DMS114 treated with DMSO at 0.1 percent for 48 hours (cell line): ENCODE data around the gene CAPN1.

Experiments used
- DNase-seq: peaks from one replicate; lab custom pipeline; 2025; ENCODE audit not compliant: unreplicated experiment; lab: John Stamatoyannopoulos, UW

Gene CAPN1

GRCh38 chr11:65189191-65189590, 7.5 kb downstream of the CAPN1 start:
- DNase-seq, result no peak

GRCh38 chr11:65194564-65194963, 12.8 kb downstream of the CAPN1 start:
- DNase-seq, result no peak

DNA sequence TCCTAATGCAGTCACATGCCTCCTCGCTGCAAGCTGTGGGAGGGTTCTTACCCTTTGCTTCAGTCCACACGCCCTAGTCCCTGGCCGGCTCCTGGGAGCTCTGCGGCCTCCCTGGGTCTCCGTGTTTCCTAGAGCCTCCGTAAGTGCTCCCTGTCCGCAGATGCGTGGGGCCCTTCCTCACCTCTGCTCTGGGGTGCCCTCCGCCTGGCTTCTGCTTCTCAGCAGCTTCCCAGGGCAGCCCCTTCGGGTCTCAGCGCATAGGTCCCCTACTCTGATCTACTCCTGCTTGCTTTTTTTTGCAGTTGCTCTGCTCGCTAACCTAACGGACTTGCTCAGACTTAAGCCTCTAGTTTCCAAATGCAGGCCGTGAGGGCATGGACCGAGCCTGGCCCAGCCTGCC, 22.4 kb downstream of the CAPN1 start:
- DNase-seq, result no peak

DNA sequence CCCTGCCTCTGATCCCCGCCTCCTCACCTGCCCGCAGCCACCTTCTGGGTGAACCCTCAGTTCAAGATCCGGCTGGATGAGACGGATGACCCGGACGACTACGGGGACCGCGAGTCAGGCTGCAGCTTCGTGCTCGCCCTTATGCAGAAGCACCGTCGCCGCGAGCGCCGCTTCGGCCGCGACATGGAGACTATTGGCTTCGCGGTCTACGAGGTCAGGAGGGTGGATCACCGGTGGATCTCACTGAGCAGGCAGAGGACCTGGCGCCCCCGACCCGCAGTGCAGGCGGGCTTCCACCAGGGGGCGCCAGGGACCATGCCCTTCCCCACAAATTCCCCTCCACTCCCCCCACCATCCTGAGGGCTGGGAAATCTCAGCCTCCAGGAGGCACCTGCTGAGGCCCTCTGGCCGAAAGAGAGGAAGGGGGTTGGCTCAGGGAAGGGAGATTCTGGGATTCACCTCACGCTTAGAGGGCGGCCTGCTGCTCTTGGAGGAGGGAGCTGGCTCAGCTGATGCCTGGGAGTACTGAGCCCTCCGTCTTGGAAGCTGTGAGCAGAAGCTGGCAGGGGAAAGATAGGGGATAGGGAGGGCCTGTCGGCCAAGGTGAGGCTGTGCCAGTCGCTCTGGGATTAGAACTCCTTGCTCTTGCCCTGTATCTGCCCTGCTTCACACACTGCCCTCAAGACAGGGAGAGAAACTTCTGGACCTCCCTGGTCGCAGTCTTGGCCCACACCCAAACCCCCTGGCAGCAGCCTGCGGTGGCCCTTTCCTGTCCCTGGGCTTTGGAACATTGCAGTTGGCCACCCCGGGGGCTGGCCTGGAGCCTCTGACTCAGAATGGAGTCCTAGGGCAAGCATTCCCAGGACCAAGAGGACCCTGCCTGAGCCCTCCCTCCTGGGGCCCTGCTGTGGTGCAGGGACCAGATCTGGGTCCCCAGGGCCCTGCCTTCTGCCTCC, 23.2 kb downstream of the CAPN1 start:
- DNase-seq, result no peak

GRCh38 chr11:65205602-65205967, 23.9 kb downstream of the CAPN1 start:
- DNase-seq, result no peak

DNA sequence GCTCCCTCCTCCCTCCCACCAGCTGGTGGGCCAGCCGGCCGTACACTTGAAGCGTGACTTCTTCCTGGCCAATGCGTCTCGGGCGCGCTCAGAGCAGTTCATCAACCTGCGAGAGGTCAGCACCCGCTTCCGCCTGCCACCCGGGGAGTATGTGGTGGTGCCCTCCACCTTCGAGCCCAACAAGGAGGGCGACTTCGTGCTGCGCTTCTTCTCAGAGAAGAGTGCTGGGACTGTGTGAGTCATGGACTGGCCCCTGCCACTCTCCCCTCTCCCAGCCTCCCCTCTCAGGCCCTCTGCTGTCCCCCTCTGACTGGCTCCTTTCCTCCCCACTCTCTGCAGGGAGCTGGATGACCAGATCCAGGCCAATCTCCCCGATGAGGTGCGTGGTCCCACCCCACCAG, 24.7 kb downstream of the CAPN1 start:
- no peak for DNase-seq

DNA sequence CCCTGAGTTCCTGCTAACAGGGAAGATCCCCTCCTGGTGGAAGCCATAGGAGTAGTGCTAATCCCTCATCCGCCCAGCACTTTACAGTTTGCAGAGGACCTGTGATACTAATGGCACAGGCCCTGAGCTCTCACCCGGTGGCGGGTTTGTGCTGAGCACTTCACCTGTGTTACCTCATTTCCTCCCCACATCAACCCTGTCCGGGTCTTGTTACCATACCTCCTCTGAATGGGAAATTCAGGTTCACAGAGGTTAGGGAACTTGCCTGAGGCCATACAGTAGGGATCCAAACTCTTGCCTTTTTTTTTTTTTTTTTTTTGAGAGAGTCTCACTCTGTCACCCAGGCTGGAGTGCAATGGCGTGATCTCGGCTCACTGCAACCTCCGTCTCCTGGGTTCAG, 25.2 kb downstream of the CAPN1 start:
- no peak for DNase-seq

DNA sequence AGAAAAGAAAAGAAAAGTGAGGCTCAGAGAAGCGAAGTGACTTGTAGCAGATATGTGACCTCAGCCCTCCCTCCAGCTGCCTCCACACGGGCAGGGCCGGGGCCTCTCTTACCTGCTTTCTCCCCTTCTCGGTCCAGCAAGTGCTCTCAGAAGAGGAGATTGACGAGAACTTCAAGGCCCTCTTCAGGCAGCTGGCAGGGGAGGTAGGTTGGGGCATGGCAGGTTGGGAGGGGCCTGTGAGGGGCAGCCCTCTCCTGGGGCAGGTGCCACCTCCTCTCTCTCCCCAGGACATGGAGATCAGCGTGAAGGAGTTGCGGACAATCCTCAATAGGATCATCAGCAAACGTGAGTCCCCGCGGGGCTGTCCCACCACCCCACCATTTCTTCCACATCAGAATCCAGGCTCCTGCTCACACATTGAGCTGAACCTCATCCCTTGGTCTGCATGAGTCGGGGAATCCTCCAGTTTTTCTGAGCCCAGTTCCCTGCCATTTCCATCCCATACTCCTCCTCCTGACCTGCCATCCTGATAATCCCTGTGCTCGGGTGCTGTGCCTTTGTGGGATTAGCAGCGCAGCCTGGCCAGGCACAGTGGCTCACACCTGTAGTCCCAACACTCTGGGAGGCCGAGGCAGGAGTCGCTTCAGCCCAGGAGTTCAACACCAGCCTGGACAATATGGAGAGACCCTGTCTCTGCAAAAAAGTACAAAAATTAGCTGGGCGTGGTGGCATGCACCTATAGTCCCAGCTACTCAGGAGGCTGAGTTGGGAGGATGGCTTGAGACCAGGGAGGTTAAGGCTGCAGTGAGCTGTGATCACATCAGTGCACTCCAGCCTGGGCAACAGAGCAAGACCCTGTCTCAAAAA, 26.4 kb downstream of the CAPN1 start:
- DNase-seq, result no peak

- no peak for DNase-seq
These were observed 27.3 kb downstream of the CAPN1 start for GRCh38 chr11:65208785-65209710.

- no peak for DNase-seq
These were observed 28.1 kb downstream of the CAPN1 start for GRCh38 chr11:65209711-65210360.

DNA sequence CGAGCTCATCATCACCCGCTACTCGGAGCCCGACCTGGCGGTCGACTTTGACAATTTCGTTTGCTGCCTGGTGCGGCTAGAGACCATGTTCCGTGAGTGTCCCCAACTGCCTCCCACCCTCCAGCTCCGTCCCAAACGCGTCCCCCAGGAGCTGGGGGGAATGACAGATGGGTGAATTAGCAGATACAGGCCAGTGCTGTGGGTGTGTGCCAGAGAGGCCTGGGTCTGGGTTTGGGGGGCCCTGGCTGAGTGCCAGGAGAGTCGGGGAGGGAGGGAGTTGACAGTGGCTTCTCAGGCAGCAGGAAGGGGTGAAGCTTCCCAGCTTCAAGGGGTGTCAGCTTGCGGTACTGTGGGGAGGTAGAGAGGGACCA, 28.6 kb downstream of the CAPN1 start:
- no peak for DNase-seq

- DNase-seq, result no peak
These were observed 29.0 kb downstream of the CAPN1 start for GRCh38 chr11:65210748-65211147.

DNA sequence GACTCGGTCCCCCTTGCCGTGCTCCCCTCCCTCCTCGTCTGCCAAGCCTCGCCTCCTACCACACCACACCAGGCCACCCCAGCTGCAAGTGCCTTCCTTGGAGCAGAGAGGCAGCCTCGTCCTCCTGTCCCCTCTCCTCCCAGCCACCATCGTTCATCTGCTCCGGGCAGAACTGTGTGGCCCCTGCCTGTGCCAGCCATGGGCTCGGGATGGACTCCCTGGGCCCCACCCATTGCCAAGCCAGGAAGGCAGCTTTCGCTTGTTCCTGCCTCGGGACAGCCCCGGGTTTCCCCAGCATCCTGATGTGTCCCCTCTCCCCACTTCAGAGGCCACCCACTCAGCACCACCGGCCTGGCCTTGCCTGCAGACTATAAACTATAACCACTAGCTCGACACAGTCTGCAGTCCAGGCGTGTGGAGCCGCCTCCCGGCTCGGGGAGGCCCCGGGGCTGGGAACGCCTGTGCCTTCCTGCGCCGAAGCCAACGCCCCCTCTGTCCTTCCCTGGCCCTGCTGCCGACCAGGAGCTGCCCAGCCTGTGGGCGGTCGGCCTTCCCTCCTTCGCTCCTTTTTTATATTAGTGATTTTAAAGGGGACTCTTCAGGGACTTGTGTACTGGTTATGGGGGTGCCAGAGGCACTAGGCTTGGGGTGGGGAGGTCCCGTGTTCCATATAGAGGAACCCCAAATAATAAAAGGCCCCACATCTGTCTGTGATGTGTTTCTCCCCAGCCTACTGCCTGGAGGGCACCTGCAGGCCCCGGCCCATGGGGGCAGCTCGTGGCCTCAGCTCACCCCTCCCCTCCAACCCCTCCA, 29.8 kb downstream of the CAPN1 start:
- DNase-seq, result no peak

DNA sequence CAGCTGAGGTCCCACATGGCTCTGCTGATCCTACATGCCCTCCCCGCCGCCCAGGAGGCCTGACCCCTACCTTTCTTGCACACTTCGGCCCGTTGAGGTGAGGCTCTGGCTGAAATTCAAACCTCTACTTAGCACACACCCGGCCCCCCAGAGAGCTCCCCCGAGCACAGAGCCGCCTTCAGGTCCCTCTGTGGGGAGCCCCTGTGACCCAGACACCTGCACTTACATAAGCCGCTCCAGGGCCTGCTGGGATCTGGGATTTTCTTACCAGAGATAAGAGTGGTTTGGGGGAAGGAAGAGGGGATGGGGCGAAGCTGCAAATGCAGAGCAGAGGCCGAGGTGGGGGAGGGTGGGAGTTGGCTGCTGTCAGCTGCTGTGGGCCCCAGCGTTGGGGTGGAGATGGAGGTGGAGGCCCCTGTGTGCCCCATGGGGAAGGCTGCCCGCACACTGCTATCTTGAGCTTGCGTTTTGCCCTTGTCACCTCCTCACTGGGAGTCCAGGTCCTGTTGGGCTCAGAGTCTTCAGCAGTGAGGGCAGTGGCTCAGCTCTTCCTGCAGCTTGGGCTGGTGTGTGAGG, 30.6 kb downstream of the CAPN1 start:
- DNase-seq, result no peak

DNA sequence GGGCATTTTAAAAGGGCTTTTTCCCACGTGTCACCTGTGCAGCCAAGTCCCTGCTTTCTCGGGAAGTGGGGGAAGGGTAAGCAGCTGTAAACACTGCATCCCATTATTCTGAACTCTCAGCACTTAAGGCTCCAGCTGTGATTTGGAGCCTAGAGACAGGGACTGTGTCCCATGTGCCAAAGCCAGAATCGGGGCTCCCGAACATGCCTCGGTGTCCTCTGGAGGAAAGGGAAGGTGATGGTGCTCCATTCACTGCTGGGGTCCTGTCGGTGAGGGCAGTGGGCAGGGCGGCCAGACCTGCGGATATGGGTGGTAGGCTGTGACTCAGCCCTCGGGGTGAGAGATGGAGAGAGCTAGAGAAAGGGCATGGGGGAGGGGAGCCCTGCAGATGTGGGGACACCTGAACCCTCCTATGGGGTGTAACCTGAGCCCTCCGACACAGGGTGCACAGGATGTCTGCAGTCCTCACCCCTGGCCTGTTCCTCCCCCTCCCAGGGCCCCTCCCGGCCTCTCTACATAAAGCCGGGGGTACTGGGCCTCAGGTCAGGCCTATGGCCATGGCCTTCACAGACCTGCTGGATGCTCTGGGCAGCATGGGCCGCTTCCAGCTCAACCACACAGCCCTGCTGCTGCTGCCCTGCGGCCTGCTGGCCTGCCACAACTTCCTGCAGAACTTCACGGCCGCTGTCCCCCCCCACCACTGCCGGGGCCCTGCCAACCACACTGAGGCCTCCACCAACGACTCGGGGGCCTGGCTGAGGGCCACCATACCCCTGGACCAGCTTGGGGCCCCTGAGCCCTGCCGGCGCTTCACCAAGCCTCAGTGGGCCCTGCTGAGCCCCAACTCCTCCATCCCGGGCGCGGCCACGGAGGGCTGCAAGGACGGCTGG, 31.8 kb downstream of the CAPN1 start:
- DNase-seq, result no peak

GRCh38 chr11:65214212-65214845, 32.6 kb downstream of the CAPN1 start:
- DNase-seq, result no peak

GRCh38 chr11:65215441-65216076, 33.8 kb downstream of the CAPN1 start:
- DNase-seq, result no peak
